GM18520 (cell line): ENCODE results near the gene SUSD3.
A peak's percentile ranks its signal among the peaks of the same experiment; 100 is the strongest.

ENCODE experiments used
- ATAC-seq: cut with Tn5 transposase; IDR thresholded peaks from one replicate; pipeline ENCODE4 v1.9.1; 2021; ENCODE audit not compliant: unreplicated experiment

The SUSD3 gene

DNA sequence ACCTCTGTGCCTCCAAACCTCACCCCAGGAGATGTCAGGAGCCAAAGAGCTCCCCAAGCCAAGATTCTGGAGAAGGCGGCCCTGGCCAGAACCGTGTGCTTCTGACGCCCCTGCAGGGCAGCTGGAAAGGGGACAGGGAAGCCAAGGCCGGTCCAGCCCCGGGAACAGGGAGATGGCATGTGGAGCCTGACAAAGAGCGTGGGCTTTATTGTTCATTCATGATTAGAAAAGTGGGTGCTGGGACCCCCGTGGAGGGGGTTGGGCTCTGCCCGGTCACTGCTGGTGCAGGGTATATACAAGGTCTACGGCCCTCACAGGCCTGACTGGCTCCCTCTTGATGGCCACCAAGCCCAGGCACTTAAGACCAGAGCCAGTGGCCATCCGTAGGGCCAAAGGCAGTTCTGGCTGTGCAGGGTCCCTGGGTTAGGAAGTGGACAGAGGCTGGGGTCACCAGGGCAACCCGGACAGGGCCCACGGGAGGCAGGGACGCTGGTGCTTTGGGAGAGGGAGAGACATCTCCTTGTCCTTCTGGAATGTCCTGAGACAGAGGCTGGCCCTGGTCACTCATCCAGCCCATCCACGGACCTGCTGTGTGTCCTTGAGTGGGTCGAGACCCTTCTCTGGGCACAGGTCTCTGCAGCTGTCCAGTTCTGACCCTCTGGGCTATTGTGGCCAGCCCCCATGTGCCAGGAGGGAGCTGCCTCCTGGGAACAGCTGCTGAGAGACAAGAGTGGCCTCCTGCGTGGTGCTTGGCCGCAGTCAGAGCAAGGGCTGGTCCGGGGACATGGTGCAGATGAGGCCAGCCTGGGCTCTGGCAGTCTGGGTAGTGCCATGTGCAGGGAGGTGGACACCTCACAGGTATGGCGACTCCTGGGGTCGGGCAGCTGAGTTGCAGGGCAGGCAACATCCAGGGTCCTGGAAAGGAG lies 63.1 kb downstream of the SUSD3 start:
- ATAC-seq, result no peak

DNA sequence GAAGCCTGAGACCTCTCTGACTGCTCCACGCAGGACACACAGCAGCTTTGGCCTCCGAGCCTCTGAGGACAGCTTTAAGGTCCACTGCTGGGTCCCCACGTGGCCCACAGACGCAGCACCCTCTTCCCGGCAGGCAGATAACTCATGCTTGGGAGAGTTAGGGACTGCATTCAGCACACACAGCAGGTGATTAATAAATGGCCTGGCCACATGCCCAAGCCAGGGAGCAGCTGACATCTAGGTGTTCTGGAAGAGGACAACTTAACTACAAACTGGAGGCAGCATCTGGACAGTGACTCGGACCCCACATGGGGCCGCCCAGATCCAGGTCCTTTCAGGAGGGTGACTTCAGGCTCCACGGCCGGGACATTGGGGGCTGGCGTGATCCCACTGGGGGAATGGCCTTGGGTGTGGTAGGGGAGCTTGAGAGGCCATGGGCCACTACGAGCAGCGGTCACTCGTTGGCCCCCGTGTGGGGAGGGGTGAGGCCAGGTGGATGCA lies 64.3 kb downstream of the SUSD3 start:
- no peak for ATAC-seq

DNA sequence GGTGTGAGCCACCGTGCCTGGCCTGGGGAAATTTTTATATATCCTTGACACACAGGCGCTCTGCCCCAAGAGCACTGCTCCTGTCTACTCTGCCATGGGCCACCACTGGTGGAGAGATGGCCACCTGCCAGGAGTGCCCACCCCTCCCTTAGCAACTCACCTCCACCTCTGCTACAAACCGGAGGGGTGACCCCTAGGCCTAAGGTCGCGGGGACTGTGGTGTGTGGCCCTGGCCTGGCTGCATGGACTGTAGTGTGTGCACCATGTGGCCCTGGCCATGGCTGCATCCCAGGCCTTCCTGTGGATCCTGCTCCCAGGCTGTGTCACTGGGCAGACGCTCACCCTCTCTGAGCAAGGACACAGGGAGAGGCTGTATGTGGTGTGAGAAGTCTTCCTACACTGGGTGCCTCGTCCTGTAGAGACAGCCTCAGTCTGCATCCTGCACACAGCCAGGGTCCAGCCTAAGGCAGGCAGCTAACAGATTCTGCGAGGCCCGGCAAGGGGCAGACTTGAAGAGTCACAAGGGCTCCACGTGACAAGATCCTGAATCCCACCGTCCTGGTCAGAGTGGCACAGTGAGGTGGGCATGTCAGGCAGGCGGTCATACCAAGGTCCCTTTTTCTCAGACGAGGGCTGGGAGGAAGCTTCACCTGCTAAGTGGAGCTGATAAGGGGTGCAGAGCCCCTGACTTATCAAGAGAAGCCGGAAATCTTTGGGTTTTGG lies 65.2 kb downstream of the SUSD3 start:
- no peak for ATAC-seq

DNA sequence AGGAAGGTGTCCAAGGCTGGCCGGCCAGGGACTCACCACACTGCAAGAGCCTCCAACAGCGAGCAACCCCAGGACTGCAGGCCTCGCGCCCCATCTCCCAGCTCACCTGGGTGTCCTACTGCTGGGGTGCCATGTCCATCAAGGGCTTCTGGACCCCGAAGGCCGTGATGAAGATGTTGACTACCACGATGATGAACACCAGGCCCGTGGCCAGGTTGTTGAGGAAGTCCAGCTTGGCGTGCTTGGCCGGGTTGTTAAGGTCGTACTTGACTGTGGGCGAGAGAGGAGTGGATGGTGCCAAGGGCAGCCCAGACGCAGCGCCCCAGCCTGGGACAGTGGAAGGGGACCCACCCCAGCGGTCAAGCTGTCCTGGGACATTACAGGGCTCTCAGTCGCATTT lies 66.3 kb downstream of the SUSD3 start:
- ATAC-seq, result no peak

DNA sequence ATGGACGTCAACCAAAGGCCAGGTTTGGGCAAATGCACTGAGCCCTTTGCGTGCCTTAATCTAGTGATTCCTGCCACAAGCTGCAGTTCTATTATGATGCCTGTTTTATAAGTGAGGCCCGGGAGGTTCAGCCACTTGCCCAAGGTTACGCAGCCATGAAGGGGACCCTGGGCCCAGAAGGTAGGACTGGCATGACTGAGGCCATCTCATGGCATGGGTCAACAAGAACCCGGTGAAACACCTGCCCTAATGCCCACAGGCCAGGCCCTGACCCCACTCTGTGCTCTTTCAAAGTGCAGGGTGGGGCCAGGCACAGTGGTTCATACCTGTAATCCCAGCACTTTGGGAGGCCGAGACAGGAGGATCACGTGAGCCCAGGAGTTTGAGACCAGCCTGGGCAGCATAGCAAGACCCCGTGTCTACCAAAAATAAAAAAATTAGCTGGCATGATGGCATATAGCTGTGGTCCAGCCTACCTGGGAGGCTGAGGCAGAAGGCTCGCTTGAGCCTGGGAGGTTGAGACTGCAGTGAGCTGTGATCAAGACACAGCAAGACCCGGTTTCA lies 66.9 kb downstream of the SUSD3 start:
- ATAC-seq, result no peak

DNA sequence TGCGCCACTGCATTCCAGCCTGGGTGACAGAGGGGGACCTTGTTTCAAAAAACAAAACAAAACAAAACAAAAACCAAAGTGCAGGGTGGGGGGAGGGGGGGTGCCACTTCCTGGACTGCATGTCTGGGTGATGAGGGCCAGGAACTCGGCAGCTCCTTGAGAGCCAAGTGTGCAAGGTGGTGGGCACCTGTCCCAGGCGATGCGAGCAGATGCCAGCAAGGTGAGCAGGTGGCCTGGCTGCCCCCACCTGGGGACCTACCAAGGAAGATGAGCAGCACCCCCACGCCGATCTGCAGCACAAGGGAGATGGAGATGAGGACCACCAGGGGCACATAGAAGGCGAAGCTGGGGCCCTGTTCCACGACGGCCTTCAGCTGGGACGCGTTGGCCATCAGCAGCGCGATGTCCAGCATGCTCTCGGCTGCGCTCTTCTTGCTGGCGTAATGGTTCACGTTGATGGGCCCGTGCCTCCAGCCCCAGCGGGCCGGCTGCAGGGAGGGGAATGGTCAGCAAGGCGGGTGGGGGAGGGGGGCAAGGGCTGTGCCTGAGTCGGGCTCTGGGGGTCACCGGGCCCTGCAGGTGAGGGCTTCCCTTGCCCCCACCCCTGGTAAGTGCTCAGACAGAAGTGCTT lies 67.8 kb downstream of the SUSD3 start:
- no peak for ATAC-seq

DNA sequence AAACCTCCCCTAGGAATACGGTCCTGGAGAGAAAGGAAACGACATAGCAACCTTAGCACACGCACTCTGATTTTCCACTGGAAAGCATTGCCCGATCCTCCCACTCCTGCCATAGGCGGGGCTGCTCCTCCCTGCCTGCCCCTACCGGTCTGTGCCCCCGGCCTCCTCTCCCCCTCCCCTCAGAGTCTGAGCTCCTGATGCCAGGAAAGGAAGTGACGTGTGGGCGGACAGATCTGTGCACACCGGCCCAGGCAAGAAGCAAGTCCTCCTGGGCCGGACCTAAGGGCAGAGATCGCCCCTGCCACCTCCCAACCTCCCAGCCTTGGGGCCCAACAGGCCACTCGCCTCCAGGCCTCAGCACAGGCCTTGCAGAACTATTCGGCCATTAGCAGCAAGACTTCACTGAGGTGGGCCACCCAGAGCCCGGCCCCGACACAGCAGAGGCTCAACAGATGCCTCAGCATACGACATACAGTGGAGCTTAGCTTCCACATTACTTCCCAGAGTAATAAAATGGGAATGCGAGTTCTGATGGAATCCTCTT lies 68.4 kb downstream of the SUSD3 start:
- ATAC-seq, result no peak

DNA sequence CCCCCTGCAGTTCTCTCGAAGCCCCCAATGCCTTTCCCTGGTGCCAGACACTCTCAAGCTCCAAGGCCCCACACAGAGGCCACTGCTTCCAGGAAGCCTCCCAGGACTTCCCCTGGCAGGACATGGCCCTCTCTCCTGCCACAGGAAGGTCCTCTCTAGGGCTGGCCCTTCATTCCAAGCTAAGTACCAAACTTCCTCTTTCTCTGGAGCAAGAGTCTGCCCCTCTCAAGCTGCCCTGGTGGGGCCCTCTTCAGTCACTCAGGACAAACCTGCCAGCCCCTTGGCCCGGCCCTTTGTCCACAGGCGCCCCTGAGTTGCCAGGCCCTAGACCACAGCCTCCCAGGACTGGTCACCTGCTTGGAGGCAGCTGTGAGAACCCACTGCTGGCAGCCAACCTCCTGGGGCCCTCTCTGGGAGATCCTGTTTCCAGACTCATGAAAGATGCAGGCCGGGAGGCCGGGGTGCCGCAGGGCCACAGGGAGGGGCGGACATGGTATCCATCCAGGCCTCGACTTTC lies 69.0 kb downstream of the SUSD3 start:
- no peak for ATAC-seq

DNA sequence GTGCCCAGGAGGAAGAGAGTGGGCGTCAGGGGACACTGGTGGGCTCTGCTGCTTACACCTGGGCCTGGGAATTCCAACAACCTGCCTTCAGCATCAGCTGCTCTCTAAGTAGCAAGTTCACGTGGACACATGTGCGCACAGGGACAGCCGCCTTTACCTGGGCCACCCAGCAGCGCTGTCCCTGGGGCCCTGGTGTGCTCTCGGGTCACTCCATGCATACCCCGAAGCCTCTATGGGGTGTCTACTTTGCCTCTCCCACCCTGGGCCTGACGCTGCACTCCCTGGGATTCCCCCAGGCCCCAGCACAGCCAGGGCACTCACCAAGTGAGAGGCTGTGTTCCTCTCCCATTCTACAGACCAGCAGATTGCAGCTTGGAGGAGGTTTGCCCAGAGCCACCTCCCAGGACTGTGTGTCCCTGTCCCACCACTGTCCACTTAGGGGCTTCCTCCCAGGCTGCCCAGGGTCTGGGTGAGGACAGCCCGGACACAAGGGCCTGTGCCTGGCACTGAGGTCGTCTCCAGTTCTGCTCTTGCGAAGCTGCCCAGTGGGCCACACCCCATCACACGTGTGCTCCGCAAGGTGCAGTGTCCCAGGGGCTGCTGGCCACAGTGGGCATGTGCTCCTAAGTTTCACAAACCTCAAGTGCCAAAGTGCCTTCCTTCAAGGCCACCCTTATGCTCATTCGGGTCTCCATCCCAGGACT lies 69.7 kb downstream of the SUSD3 start:
- ATAC-seq, result no peak

DNA sequence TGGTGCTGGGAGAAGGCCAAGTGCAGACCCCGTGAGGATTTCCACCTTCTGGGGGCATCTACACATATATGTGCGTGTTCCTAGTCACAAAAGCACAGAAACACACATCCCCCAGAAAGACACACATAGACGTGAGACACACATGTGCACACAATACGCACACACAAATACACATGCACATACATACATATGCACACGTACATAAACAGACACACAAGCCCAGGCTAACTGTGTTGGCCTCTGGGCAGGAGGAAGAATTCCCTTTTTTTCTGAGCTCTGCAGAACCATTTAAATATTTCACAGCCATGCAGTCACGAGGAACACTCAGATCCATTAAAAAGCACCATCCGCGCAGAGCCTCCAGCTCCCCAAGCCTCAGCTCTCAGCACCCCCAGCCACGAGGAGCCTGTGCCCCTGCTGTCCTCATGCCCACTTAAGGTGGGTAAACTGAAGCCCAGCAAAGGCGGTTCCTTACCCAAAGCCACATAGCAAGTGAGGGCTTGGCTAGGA lies 70.3 kb downstream of the SUSD3 start:
- ATAC-seq, result no peak

DNA sequence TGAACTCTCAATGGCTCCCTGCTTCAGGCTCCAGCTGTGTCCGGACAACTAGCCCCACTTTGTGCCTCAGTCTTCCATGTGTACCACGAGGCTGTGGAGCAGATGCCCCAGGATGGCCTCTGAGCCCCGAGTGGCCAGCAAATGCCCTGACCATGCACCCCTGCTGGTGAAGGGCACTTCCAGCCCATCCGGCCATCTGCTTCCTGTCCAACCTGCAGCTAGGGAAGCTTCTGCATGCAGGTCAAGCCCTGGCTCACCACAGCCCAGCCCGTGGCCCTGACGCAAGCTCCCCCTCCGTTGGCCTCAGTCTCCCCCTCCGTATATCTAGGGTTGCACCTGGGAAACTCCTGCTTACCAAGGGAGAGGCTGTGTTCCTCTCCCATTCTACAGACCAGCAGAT lies 70.8 kb downstream of the SUSD3 start:
- ATAC-seq, result no peak

DNA sequence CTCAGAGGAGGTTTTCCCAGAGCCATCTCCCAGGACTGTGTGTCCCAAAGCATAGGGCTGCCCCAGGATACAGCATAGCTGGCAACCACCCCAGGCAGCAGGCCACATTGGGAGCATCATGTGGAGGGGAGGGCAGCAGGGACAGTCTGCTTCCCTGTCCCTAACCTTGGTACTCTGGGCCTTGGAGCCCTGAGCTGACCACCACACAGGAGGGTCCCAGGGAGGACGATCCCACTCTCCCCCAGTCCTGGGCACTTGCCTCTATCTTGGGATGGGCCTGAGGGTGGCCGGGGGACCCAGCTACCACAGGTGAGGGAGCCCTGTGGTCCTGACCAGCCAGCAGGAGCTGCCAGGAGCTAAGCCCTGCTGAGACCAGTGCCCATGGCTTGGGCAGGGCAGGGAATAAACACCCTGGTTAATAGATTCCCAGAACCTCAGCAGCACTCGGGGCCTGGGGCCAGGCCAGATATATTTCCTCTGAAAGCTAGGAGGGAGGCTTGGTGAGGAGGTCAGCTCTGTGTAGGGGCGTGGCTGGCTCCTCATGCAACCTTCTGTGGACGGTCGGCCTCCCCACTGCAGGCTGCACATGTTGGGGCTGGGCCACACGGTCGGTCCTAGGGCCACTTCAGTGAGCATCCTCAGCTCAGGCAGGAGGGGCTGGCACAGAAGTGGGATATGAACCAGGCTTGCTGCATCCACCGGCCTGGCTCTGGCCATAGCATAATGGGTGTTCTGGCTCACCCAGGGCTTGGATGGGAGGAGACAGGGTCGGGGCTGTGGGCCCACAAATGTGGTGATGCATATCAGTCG lies 71.4 kb downstream of the SUSD3 start:
- no peak for ATAC-seq

DNA sequence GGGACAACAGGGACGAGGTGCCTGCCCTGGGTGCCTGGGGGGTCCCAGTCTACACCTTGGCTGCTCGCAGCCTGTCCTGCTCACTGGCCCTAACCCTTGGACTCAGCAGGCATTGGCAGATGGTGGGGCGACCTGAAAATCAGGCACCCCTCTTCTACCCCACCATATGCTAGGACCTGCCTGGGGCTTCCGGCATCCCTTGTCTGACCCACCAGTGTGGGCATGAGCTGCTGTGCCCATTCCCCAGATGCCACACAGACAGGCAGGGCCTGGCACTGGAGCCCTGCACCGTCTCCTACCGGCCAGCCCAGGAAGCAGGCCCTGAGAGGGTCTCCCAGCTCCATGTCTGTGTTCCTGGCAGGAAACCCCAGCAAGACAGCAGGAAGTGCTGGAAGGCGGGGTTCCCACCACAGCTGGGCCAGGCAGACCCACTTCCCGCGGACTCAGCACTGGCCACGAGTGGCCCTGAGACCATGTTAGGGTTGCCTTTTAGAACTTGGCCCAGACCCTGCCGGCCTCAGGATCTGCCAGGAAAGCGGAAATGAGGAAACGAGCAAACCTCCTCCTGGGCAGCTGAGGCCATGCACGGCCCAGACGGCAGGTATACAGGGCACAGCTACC lies 72.5 kb downstream of the SUSD3 start:
- no peak for ATAC-seq

DNA sequence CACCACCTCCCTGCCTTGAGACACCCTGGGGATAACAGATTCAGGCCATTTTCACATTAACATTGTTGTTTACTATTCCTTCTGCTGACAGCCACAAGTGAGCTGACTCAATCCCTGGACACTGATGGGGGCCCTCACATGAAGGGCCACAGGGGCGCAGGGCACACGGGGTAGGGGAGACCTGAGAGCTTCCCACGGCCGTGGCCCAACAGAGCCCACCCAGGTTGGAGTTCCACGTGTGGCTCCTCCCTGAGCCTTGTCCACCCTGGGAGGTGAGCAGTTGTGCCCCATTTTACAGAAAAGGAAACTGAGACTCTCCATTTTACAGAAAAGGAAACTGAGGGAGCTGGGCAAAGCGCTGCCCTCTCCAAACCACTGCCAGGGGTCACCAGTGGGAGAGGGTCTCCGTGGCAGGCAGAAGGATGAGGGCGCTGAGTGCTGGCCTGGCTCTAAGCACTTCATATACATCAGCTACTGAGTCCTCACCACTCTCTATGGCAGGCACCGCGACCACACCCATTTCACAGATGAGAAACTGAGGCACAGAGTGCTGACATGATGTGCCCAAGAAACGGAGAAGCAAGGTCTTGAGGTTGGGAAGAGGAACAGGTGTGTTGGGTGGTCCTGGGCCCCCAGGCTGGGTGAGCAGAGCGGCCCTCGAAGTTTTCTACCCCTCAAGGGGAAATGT lies 73.2 kb downstream of the SUSD3 start:
- no peak for ATAC-seq

DNA sequence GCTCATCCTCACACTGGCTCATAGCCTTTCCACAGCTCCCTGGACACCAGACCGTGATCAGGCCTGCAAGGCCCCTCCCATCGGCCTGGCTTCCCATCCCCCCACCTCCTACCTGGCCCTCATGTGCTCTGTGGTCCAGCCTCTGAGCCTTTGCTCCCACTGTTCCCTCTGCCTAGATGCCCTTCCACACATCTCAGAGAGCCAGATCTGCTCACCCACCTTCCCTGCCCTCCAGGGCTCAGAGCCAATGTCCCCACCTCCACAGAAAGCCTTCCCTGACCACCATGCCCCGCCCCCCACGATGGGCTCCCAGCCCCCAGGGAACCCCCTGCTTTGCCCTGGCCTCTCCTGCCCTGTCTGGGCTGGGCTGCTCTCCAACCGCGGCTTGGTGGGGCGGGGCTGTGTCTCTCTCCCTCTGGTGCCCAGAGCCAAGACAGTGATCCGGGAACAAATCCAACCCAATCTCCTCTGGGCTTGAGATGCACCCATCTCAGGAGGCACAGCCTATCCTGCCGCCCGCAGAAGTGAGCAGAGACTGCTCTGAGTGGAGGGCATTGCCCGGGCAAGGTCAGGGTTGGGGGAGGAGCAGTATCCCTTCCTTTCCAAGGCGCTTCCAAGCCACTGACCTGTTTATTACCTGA lies 73.9 kb downstream of the SUSD3 start:
- no peak for ATAC-seq

DNA sequence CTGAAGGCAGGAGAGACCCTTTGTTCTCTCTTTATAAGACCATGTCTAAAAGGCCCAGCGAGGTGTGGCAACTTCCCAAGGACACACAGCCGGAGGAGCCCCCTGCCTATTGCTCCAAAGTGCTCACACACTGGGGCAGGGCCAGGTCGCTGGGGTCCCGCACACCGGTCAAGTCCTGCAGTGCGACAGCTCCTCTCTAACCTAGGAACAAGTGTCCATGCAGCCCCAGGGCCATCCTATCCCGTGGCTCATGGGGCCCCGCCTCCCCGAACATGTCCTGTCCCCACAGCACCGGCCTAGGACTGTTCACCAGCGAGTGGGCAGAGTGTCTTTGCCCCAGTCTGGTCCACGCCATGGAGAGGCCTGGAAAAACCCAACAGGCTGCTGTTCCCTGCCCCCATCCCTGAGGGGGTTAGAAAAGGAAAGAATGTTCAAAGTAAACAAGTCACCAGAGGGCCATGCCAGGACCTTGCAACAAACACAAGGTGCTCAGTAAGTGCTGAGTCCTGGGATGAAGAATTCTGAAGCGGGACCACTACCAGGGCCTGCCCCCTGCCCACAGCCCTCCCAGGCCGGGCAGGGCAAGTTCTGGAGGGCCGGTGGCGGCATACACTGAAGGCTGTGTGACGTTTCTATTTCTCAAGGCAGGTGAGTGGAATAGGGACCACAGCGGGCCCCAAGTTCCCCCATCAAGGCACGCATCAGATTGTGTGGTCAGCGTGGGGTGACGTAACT lies 74.6 kb downstream of the SUSD3 start:
- ATAC-seq, result peak; percentile 30

DNA sequence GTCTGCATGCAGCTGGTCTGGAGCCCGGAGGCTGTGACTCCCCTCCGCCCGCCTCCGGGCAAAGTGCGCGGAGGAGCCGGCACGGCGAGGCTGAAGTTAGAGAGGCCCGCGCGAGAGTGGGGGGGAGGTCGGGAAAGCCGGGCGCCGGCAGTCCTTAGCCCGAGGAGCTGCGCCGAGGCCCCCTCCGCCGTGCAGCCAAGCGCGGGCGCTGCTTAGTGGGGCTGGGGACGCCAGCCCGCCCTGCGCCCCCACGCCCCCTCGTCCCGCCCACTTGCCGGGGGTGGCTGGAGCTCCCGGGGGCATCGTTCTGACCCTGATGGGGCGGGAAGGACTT lies 75.1 kb downstream of the SUSD3 start:
- peak; percentile 3 for ATAC-seq
